HT-29 (cell line): ENCODE data around the gene PHF23. TPM values are rescaled to one million over a fixed set of nuclear protein-coding genes. Genes with fewer than 3 reads are reported as not detected.

Experiments used
- DNase-seq: peaks from one replicate; pipeline ENCODE4 v3.0.0-alpha.2; 2015; ENCODE audit warnings: low spot score
- total RNA-seq: library from RNA; depleted of rRNA; stranded (reverse); fragments of >200 nt; shearing (Covaris generic); gene quantifications from 2 replicates; pipeline ENCODE4 v1.2.3, GENCODE V29; 2014

The PHF23 gene
- total RNA-seq, 1 experiment from 2014 or later = 31.7 TPM

- peak; percentile 58 for DNase-seq
These were observed 18.5 kb downstream of the PHF23 start for GRCh38 chr17:7220593-7221277.

GRCh38 chr17:7219812-7220592 lies 19.3 kb downstream of the PHF23 start, which contains the start of the genes ACADVL and DLG4:
TSS of gene ACADVL (plus strand) at chr17:7219938. CDS start at chr17:7219985, 47 bp downstream.
TSS of gene DLG4 (minus strand) at chr17:7219836.
- DNase-seq = peak; percentile 75

DNA sequence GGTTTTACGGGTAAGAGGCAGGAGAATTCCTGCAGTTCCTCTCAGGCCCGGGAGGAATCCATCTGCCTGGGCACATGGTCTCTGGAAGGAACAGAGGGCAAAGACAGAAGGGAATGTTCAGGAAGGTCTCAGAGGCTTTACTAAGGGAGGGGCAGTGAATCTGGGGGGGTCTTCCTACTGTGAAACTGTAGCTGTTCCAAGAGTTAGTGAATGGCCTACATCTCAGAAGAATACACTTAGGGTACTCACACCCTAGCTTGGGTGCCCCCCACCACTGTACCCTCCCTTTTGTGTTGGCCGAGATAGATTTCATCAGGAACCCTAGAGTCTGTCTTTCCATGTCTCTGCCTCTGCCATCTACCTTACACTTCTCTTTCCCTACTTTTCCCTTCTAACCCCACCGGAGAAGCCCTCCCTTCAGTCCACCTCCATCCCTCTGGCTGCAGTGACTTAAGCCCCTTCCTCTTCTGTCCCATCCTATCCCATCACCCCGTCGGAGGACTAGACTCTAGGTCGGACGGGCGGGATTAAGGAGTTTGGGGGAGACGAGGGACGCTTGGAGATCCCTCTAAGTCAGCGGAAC lies 19.9 kb downstream of the PHF23 start:
- DNase-seq = no peak

- no peak for DNase-seq
These were observed 20.5 kb downstream of the PHF23 start for GRCh38 chr17:7218758-7219157.

DNA sequence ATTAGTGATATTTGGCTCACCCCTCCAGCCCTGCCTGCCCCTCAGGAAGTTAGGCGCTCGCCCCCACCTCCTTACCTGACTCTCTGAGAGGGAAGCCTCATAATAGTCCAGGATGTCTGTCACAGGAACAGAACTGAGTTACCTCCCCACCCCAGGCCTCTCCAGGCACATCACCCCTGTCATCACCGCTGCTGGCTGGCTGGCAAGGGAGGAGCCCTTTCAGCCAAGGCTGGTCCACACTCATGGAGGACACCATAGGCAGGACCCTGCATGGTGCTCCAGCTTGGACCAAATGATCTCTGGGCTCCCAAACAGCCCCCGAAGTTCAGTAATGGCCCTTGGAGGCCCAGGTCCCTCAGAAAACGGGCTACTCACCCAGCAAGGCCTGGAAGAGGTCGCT lies 21.1 kb downstream of the PHF23 start:
- no peak for DNase-seq

DNA sequence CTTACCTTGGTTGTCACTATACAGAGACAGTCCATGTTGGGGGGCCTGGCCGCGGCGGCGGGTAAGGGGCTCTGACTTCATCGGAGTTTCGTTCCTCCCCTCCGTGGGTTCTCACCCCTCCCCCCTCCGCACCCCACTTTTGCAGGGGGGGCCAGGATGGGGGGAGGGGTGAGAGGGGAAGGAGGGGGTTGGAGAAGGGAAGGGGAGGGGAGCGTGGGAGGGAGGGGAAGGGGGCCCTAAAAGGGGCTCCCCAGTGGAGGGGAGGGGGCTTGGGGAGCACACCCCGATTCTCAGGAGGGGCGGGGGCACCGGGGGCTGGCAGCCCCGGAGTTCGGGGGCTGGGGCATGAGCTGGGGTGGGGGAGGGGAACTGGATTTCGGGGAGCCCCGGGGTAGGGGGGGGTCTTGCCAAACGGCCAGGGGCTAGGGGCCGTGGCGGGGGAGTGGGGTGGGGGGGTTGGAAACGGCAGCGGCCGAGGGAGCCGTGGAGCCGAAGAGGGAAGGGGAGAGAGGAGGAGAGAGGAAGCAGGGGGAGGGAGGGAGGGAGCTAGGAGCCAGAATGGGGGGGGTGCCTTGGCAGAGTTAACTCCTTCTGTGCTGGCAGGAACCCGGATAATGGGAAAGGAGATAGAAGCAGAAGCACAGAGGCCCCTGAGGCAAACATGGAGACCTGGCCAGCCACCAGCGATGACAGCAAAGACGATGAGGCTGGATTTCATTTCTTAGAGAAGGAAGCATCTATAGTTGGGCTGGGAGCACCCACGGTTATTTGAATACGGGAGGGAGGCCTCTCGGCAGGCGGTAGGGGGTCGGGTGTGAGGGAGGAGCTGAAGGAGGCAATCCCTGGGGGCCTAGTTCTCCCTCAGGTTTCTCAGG lies 21.9 kb downstream of the PHF23 start:
- no peak for DNase-seq

DNA sequence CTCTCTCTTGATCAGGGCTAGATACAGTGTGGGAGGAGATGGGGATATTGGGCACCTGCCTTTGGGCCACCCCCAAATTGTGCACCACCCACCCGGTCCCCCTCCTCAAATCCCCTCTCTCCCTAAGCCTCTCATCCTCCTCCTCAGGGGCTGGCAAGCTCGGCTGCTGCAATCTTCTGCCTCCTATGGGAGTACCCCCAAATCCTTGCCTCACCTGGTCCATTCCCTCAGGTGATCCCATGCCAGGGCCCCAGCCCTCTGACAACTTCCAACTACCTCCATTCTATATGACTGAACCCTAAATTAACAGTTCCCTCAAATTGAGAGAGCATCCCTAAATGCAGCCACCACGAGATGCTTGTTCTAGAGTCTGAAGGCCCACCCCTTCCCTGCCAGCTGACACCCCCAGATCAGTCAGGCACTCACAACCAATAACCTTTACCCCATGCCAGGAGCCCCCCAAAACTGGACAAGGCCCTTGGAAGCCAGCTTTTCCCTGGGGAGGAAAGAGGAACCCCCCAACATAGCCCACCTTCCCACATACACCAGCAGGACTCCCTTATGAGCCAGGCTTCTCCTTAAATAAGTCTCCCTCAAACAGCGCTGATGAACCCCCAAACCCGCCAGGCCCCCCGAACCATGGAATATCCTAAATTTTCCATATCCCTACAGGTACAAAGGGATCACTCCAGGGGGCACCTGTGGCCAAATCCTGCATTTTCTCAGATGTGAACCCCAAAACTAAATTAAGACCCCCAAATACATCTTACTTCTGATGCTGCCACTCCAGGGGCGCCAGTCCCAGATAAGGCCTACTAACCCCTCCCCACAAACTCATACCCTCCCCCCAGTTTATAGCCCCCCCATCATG lies 22.8 kb downstream of the PHF23 start:
- DNase-seq = no peak

DNA sequence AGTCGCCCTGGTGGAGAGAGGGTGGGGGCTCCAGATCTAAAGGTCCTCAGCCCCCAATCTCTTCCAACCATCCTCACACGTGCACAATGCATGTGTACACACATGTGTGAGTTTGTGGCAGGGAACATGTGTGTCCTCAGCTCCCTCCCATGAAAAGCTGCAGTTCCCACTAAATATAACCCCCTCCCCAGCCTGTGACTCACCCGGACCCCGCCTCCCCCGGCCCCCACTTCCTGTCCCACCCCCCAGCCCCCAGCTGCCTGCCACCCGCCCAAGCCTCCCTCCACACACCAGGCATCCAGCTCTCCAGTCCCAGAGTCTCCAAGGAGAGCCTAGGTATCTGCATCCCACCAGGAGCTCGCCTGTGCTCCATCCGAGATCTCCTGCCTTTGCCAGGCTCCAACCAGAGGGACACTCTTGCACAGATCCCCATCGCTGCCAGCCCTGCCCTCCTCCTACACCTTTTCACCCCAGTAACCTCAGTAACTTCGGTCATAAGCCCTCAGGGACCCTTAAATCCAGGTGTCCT lies 23.5 kb downstream of the PHF23 start:
- no peak for DNase-seq

GRCh38 chr17:7215136-7215638 lies 24.1 kb downstream of the PHF23 start:
- DNase-seq = no peak

GRCh38 chr17:7214300-7215135 lies 24.7 kb downstream of the PHF23 start:
- peak; percentile 89 for DNase-seq

GRCh38 chr17:7213895-7214299 lies 25.4 kb downstream of the PHF23 start:
- peak; percentile 67 for DNase-seq

- no peak for DNase-seq
These were observed 27.6 kb downstream of the PHF23 start for GRCh38 chr17:7211491-7212273.

DNA sequence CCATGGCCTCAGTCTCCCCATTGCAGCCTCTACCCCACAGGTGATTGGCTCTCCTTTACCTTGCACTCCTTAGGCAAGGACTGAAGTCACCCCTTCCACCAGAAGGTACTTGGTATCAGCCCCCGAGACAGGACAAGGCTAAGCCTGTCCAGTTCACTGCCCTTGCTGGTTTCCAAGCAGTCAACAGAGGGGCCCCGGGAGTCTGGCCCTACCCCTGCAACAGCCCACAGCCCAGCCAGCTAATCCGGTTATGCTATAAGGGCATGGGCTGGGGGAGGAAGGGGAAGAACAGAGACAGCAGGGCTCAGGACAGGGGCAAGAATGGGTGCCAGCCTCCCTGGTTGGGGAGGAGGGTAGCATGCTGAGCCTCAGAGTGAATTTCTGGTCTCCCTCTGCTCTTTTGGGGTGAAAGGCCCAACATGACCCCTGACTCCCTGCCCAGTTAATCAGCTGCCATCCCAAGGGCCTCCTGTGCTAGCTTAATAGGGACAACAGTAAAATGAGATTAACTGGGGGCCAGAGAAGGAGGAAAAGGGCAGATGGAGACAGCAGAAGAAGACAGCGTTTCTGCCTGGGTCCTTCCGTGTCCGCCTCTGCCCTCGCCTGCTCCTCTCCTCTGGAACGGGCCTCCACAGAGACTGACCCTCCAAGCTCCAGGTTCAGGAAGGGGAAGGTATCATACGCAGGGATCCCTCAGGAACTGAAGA lies 30.4 kb downstream of the PHF23 start:
- DNase-seq = no peak

DNA sequence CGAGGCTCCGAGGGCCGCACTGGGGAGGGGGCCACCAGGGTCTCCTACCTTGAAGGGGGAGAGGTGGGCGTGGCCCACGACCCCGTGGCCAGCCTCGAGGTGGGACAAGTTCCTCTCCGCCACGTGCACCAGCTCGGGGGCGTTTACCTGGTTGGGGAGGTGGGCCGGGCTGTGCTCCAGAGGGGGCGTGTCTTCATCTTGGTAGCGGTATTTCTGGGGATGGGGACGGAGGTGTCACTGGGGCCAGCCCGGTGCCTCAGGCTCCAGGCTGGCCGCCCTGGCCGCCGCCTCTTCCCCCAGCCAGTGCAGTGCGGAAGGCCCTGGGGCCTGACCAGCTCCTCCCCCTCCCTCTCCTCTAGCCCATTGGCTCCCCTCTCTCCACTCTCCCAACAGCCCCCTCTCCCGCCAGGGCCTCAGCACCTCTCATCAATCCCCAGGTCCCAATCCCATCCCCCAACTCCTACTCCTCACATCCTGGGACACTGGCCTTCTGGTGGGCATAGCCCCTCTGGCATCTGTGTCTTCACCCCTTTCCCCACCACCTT lies 31.2 kb downstream of the PHF23 start:
- no peak for DNase-seq

GRCh38 chr17:7207120-7208001 lies 31.9 kb downstream of the PHF23 start:
- DNase-seq = no peak

GRCh38 chr17:7205561-7205960 lies 33.7 kb downstream of the PHF23 start:
- no peak for DNase-seq
